Keratinocyte (primary cell): ENCODE measurements around the gene DISC1. TPM values are rescaled to one million over a fixed set of nuclear protein-coding genes. Genes with fewer than 3 reads are reported as not detected.

Experiments used
- DNase-seq: peaks from one replicate; pipeline ENCODE4 v3.0.0-alpha.2; 2011; ENCODE audit warnings: low read depth, missing footprints, low spot score
- FAIRE-seq: peaks from 2 replicates; lab custom pipeline; 2011; peaks lifted over from hg19 to GRCh38; lab: Jason Lieb, UNC
- H2AFZ ChIP-seq: 2 replicates; pipeline ENCODE4 v1.6.0; 2012; ENCODE audit warnings: low read length, control low read depth, inconsistent platforms; ENCODE audit not compliant: control insufficient read depth
- H3K27ac ChIP-seq: 2 replicates; pipeline ENCODE4 v1.5.1; 2011; ENCODE audit warnings: low read length; ENCODE audit not compliant: control insufficient read depth, insufficient read depth
- H3K27me3 ChIP-seq: 3 replicates; pipeline ENCODE4 v1.6.0; 2011; ENCODE audit warnings: low read length; ENCODE audit not compliant: control insufficient read depth, insufficient read depth; ENCODE audit errors: extremely low read depth
- H3K36me3 ChIP-seq, 2 experiments: 2 replicates in 1 of 2; 3 replicates in 1 of 2; pipeline ENCODE4 v1.5.1; 2011; ENCODE audit warnings: low read length in 2 of 2, mild to moderate bottlenecking in 1 of 2; ENCODE audit not compliant: control insufficient read depth in 2 of 2, insufficient read depth in 2 of 2; ENCODE audit errors: extremely low read depth in 1 of 2
- H3K4me1 ChIP-seq: 3 replicates; pipeline ENCODE4 v1.5.1; 2011; ENCODE audit warnings: low read length; ENCODE audit not compliant: control insufficient read depth, insufficient read depth; ENCODE audit errors: extremely low read depth
- H3K4me2 ChIP-seq: 3 replicates; pipeline ENCODE4 v1.6.0; 2011; ENCODE audit warnings: low read depth, low read length; ENCODE audit not compliant: control insufficient read depth, insufficient read depth; ENCODE audit errors: extremely low read depth
- H3K4me3 ChIP-seq, 3 experiments: fragments of 200-600 bp in 1 of 3; sonication (generic) in 1 of 3; 2 replicates in 2 of 3; 3 replicates in 1 of 3; pipeline ENCODE4 v1.5.1; 2011 to 2016; ENCODE audit warnings: low read length in 3 of 3, mild to moderate bottlenecking in 3 of 3, control low read depth in 2 of 3, inconsistent platforms in 1 of 3, low read depth in 1 of 3, mixed read lengths in 1 of 3, mixed run types in 1 of 3, moderate library complexity in 1 of 3; ENCODE audit not compliant: control insufficient read depth in 2 of 3, insufficient read depth in 2 of 3; ENCODE audit errors: extremely low read depth in 1 of 3
- H3K79me2 ChIP-seq: 2 replicates; pipeline ENCODE4 v1.6.0; 2012; ENCODE audit warnings: low read length; ENCODE audit not compliant: control insufficient read depth, insufficient read depth
- H3K9ac ChIP-seq: 3 replicates; pipeline ENCODE4 v1.6.0; 2011; ENCODE audit warnings: low read length; ENCODE audit not compliant: control insufficient read depth, insufficient read depth; ENCODE audit errors: extremely low read depth
- H3K9me1 ChIP-seq: 3 replicates; pipeline ENCODE4 v1.6.0; 2011; ENCODE audit warnings: low read length; ENCODE audit not compliant: control insufficient read depth, insufficient read depth; ENCODE audit errors: extremely low read depth
- H3K9me3 ChIP-seq: 2 replicates; pipeline ENCODE4 v1.5.1; 2012; ENCODE audit warnings: low read depth, low read length; ENCODE audit not compliant: control insufficient read depth
- H4K20me1 ChIP-seq: 3 replicates; pipeline ENCODE4 v1.6.0; 2011; ENCODE audit warnings: low read length; ENCODE audit not compliant: control insufficient read depth, insufficient read depth; ENCODE audit errors: extremely low read depth
- CTCF ChIP-seq, 3 experiments: IDR thresholded peaks in 1 of 3; conservative IDR thresholded peaks in 1 of 3; optimal IDR thresholded peaks in 1 of 3; 2 replicates in 2 of 3; 3 replicates in 1 of 3; pipeline versions ENCODE3 to v1.5.1; 2011; ENCODE audit warnings: low read length in 3 of 3, mild to moderate bottlenecking in 3 of 3, moderate library complexity in 2 of 3, control low read depth in 1 of 3, inconsistent platforms in 1 of 3; ENCODE audit not compliant: insufficient read depth in 2 of 3; ENCODE audit errors: extremely low read depth in 1 of 3
- EZH2 ChIP-seq: IDR thresholded peaks from one replicate; pipeline ENCODE4 v1.6.1; 2012; ENCODE audit warnings: inconsistent platforms, mild to moderate bottlenecking, low read length, moderate library complexity
- dilution Hi-C: fragments of 300-500 bp; cut with MboI; formaldehyde crosslinking; loops from one replicate; pipeline ENCODE4 v1.7.0; 2020; ENCODE audit warnings: low sequenced_read_pairs; ENCODE audit not compliant: extremely low pct_ligation_motif_present
- polyA plus RNA-seq, 5 experiments: library from polyadenylated mRNA; depleted of rRNA in 3 of 5; stranded (reverse) in 3 of 5; stranded (forward) in 1 of 5; unstranded in 1 of 5; fragments of >200 nt; gene quantifications; 1 replicate in 1 of 5; 2 replicates in 3 of 5; 3 replicates in 1 of 5; pipeline versions ENCODE4 v1.2.1 to v1.2.3, GENCODE V29; 2011 to 2012; ENCODE audit warnings: missing spikeins in 2 of 5, low read depth in 1 of 5, low replicate concordance in 1 of 5

Gene DISC1
- polyA plus RNA-seq, 1 donor (not counting 4 experiments of a cell fraction or from before 2014, with no cell fraction given), result 0.47 TPM

GRCh38 chr1:232049335-232049734, 422.7 kb downstream of the DISC1 start:
- H4K20me1 ChIP-seq, result no peaks in the 10 kb centered on the region
- H2AFZ ChIP-seq, result no peak overlapping the region
- H3K4me2 ChIP-seq, result no peak overlapping the region
- no peak for DNase-seq
- peaks cover 12% of the 10 kb centered on the region for H3K4me1 ChIP-seq
- dilution Hi-C loops, result no loop called here
- no peaks in the 10 kb centered on the region for H3K9me1 ChIP-seq
- no peaks in the 10 kb centered on the region for H3K9me3 ChIP-seq
- H3K79me2 ChIP-seq, result no peaks in the 10 kb centered on the region
- H3K27ac ChIP-seq, result no peak overlapping the region
- no peak overlapping the region for H3K4me3 ChIP-seq
- no peaks in the 10 kb centered on the region for H3K27me3 ChIP-seq
- TF ChIP-seq EZH2, result no peak
- TF ChIP-seq CTCF (optimal IDR thresholded peaks at IDR 0.05 in 1 of 3, IDR thresholded peaks at IDR 0.05 in 1 of 3, conservative IDR thresholded peaks at IDR 0.05 in 1 of 3; ENCODE audit: extremely low read depth in 1 of 3, insufficient read depth in 2 of 3, low read length in 3 of 3), result no peak
- H3K36me3 ChIP-seq, result no peaks in the 10 kb centered on the region
- FAIRE-seq, result no peak
- no peak overlapping the region for H3K9ac ChIP-seq

- FAIRE-seq, result no peak
- Histone ChIP-seq H3K9ac (no peak overlapping the region), H3K27me3 (no peaks in the 10 kb centered on the region), H3K4me3 (no peak overlapping the region), H3K4me2 (no peak overlapping the region), H4K20me1 (no peaks in the 10 kb centered on the region), H3K9me3 (no peaks in the 10 kb centered on the region), H3K4me1 (no peaks in the 10 kb centered on the region), H3K9me1 (no peaks in the 10 kb centered on the region), H3K27ac (no peak overlapping the region), H3K36me3 (no peaks in the 10 kb centered on the region), H3K79me2 (no peaks in the 10 kb centered on the region), H2AFZ (no peak overlapping the region)
- no peak for DNase-seq
- dilution Hi-C loops, result no loop called here
- TF ChIP-seq EZH2, result no peak
- TF ChIP-seq CTCF (optimal IDR thresholded peaks at IDR 0.05 in 1 of 3, IDR thresholded peaks at IDR 0.05 in 1 of 3, conservative IDR thresholded peaks at IDR 0.05 in 1 of 3; ENCODE audit: extremely low read depth in 1 of 3, insufficient read depth in 2 of 3, low read length in 3 of 3), result no peak
Measured at GRCh38 chr1:232057217-232057895, 430.8 kb downstream of the DISC1 start.
